Osteoblast (primary cell): ENCODE results near the gene PNPLA6. TPM values are rescaled to one million over a fixed set of nuclear protein-coding genes. Genes with fewer than 3 reads are reported as not detected.

ENCODE experiments used
- DNase-seq: peaks from one replicate; pipeline ENCODE4 v3.0.0; 2011; ENCODE audit warnings: low spot score, mixed read lengths; ENCODE audit not compliant: insufficient read length; ENCODE audit errors: missing footprints
- H2AFZ ChIP-seq: 2 replicates; pipeline ENCODE4 v1.6.0; 2011; ENCODE audit warnings: mild to moderate bottlenecking, low read length
- H3K27ac ChIP-seq: 2 replicates; pipeline ENCODE4 v1.5.1; 2011; ENCODE audit warnings: mild to moderate bottlenecking, low read depth, low read length, moderate library complexity
- H3K27me3 ChIP-seq: 2 replicates; pipeline ENCODE4 v1.6.0; 2012; ENCODE audit warnings: mild to moderate bottlenecking, control low read depth, inconsistent platforms, low read length, moderate library complexity; ENCODE audit not compliant: insufficient read depth
- H3K36me3 ChIP-seq: 2 replicates; pipeline ENCODE4 v1.5.1; 2011; ENCODE audit warnings: mild to moderate bottlenecking, low read length, control low read depth, moderate library complexity; ENCODE audit not compliant: insufficient read depth
- H3K4me1 ChIP-seq: 2 replicates; pipeline ENCODE4 v1.5.1; 2011; ENCODE audit warnings: mild to moderate bottlenecking, low read length, control low read depth, moderate library complexity; ENCODE audit not compliant: insufficient read depth
- H3K4me2 ChIP-seq: 2 replicates; pipeline ENCODE4 v1.6.0; 2011; ENCODE audit warnings: mild to moderate bottlenecking, low read length; ENCODE audit not compliant: insufficient read depth
- H3K4me3 ChIP-seq: fragments of 200-600 bp; sonication (generic); 3 replicates; pipeline ENCODE4 v1.5.1; 2012; ENCODE audit warnings: mild to moderate bottlenecking, low read length, inconsistent platforms; ENCODE audit not compliant: insufficient read depth
- H3K79me2 ChIP-seq: 2 replicates; pipeline ENCODE4 v1.6.0; 2012; ENCODE audit warnings: mild to moderate bottlenecking, low read length, control low read depth, inconsistent platforms; ENCODE audit not compliant: insufficient read depth
- H3K9me3 ChIP-seq: 2 replicates; pipeline ENCODE4 v1.5.1; 2011; ENCODE audit warnings: low read depth, low read length, control low read depth
- H4K20me1 ChIP-seq: 2 replicates; pipeline ENCODE4 v1.6.0; 2012; ENCODE audit warnings: mild to moderate bottlenecking, low read length, control low read depth; ENCODE audit not compliant: insufficient read depth
- total RNA-seq: library from RNA; depleted of rRNA; stranded (reverse); fragments of >200 nt; gene quantifications from 2 replicates; pipeline ENCODE4 v1.2.3, GENCODE V29; 2012
- TF ChIP-seq, protein P1 (sequence below): IDR thresholded peaks from 2 replicates; pipeline ENCODE4 v1.5.1; 2011; ENCODE audit warnings: mild to moderate bottlenecking, low read depth, low read length, moderate library complexity; ENCODE audit errors: extremely low read depth

The PNPLA6 gene
- total RNA-seq, 1 donor = 83.6 TPM

DNA sequence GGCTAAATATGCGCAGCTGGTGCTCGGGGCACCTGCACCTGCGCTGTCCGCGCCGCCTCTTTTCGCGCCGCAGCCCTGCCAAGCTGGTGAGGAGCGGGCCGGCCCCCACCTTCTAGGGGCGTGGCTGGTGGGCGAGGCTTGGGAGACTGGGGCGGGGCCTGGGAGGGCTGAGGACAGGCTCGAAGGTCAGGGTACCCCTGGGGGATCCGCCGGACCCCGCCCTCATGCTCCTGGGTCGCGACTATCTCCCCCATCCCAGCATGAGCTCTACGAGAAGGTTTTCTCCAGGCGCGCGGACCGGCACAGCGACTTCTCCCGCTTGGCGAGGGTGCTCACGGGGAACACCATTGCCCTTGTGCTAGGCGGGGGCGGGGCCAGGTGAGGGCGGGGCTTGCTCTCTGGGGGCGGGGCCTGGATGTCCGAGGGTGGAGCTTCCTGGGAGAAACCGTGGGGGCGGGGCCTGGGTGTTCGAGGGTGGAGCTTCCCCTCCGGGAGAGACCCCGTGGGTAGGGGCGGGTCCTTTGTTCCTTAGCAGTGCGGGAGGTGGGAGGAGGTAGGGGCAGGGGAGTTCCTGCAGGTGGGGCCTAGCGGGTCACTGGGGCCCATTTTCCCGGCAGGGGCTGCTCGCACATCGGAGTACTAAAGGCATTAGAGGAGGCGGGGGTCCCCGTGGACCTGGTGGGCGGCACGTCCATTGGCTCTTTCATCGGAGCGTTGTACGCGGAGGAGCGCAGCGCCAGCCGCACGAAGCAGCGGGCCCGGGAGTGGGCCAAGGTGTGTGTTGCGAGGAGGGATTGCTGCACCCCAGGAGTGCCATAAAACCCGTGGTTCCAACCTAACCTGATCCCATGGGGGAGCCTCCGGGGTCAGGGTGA, 19.7 kb downstream of the PNPLA6 start:
- H2AFZ ChIP-seq = no peak overlapping the region
- DNase-seq = peak; percentile 89
- no peaks in the 10 kb centered on the region for H3K9me3 ChIP-seq
- no peak overlapping the region for H3K27ac ChIP-seq
- H3K4me1 ChIP-seq = no peaks in the 10 kb centered on the region
- no peaks in the 10 kb centered on the region for H3K27me3 ChIP-seq
- H3K36me3 ChIP-seq = peaks cover 41% of the 10 kb centered on the region
- H3K4me3 ChIP-seq = no peak overlapping the region
- H3K79me2 ChIP-seq = no peaks in the 10 kb centered on the region
- H3K4me2 ChIP-seq = no peak overlapping the region
- TF ChIP-seq, protein P1, sequence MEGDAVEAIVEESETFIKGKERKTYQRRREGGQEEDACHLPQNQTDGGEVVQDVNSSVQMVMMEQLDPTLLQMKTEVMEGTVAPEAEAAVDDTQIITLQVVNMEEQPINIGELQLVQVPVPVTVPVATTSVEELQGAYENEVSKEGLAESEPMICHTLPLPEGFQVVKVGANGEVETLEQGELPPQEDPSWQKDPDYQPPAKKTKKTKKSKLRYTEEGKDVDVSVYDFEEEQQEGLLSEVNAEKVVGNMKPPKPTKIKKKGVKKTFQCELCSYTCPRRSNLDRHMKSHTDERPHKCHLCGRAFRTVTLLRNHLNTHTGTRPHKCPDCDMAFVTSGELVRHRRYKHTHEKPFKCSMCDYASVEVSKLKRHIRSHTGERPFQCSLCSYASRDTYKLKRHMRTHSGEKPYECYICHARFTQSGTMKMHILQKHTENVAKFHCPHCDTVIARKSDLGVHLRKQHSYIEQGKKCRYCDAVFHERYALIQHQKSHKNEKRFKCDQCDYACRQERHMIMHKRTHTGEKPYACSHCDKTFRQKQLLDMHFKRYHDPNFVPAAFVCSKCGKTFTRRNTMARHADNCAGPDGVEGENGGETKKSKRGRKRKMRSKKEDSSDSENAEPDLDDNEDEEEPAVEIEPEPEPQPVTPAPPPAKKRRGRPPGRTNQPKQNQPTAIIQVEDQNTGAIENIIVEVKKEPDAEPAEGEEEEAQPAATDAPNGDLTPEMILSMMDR = no peak
- no peaks in the 10 kb centered on the region for H4K20me1 ChIP-seq

DNA sequence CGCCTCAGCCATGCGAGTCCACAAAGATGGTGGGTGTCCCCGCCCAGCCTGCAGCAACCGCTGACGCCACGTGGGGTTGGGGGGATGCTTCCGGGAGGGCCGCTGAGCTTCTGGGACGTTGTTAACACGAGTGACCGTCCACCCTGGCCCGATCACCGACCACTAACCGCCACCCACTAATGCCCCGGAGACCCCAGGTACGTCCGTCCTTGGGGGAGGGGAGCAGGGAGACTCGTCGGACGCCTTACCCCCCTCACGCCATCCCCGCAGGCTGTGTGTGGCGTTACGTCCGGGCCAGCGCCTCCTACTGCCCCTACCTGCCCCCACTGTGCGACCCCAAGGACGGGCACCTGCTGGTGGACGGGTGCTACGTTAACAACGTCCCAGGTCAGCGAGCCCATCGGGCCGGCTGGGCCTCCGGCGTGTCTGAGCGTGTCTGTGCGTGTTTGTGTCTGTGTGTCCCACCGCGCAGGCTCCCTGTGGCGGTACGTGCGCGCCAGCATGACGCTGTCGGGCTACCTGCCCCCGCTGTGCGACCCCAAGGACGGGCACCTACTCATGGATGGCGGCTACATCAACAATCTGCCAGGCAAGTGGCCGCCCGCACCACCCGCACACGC, 21.3 kb downstream of the PNPLA6 start:
- Histone ChIP-seq H3K27ac (no peak overlapping the region), H3K36me3 (peaks cover 40% of the 10 kb centered on the region), H3K4me2 (no peak overlapping the region), H3K27me3 (no peaks in the 10 kb centered on the region), H4K20me1 (no peaks in the 10 kb centered on the region), H2AFZ (no peak overlapping the region), H3K79me2 (no peaks in the 10 kb centered on the region), H3K4me1 (no peaks in the 10 kb centered on the region), H3K9me3 (no peaks in the 10 kb centered on the region), H3K4me3 (no peak overlapping the region)
- DNase-seq = peak; percentile 71
- TF ChIP-seq, protein P1 = no peak

DNA sequence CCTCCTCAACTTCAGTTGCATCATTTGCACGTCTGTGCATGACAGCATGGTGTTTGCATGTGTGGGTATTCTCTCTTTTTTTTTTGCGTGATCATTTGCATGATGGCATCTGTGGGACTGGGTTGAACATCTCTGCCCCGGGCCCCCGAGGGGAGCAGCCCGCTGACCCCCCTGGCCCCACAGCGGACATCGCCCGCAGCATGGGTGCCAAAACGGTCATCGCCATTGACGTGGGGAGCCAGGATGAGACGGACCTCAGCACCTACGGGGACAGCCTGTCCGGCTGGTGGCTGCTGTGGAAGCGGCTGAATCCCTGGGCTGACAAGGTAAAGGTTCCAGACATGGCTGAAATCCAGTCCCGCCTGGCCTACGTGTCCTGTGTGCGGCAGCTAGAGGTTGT, 23.1 kb downstream of the PNPLA6 start:
- H3K4me1 ChIP-seq = no peaks in the 10 kb centered on the region
- H3K79me2 ChIP-seq = no peaks in the 10 kb centered on the region
- H3K36me3 ChIP-seq = peaks cover 40% of the 10 kb centered on the region
- H3K27ac ChIP-seq = no peak overlapping the region
- H3K9me3 ChIP-seq = no peaks in the 10 kb centered on the region
- TF ChIP-seq, protein P1 = no peak
- H3K4me3 ChIP-seq = no peak overlapping the region
- H3K27me3 ChIP-seq = no peaks in the 10 kb centered on the region
- no peak overlapping the region for H2AFZ ChIP-seq
- DNase-seq = peak; percentile 37
- H4K20me1 ChIP-seq = peaks cover 3% of the 10 kb centered on the region
- no peak overlapping the region for H3K4me2 ChIP-seq

DNA sequence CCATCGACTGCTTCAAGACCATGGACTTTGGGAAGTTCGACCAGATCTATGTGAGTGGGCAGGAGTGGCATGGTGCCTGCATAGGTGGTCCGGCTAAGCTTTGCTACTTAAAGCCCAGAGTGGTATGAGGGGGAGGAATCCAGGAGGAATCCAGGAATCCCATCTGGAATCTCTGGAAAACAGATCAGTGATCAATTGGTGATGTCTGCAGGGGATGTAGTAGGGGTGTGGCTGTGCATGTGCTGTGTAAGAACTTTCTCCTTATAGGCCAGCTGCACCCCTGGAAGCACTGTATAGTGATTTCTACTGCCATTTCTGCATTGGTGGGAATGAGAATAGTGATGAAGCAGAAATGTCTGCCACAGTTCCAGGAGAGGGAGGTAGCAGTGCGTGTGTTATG, 23.6 kb downstream of the PNPLA6 start:
- TF ChIP-seq, protein P1 = no peak
- H3K9me3 ChIP-seq = no peaks in the 10 kb centered on the region
- no peaks in the 10 kb centered on the region for H3K27me3 ChIP-seq
- H3K27ac ChIP-seq = no peak overlapping the region
- no peaks in the 10 kb centered on the region for H3K4me1 ChIP-seq
- H3K4me3 ChIP-seq = no peak overlapping the region
- no peak overlapping the region for H3K4me2 ChIP-seq
- peaks cover 40% of the 10 kb centered on the region for H3K36me3 ChIP-seq
- peak; percentile 54 for DNase-seq
- H4K20me1 ChIP-seq = peaks cover 3% of the 10 kb centered on the region
- no peaks in the 10 kb centered on the region for H3K79me2 ChIP-seq
- H2AFZ ChIP-seq = no peak overlapping the region
